IMR-90 (cell line): Measurements from ENCODE around the gene DNAH8. TPM values are rescaled to one million over a fixed set of nuclear protein-coding genes. Genes with fewer than 3 reads are reported as not detected.

Experiments
- ATAC-seq: fragments of 200-7000 bp; cut with Tn5 transposase; 2 replicates; pipeline ENCODE4 v1.9.1; 2020; ENCODE audit warnings: low read depth, mild to moderate bottlenecking, moderate library complexity
- BruUV-seq: library from RNA; stranded (reverse); fragments of 400-500 nt; replicated peaks from 2 replicates; lab custom pipeline; 2021; lab: Mats Ljungman, UMichigan
- CTCF ChIA-PET: fragments of 300-600 bp; formaldehyde crosslinking; extraction: SDS; loops from one replicate; lab custom pipeline; 2021; ENCODE audit warnings: antibody characterized with exemption; lab: Yijun Ruan, JAX
- POLR2A ChIA-PET: fragments of 300-600 bp; sonication (Branson Sonifier 250); formaldehyde crosslinking; loops from one replicate; lab custom pipeline; 2022; ENCODE audit warnings: antibody characterized with exemption; ENCODE audit not compliant: unreplicated experiment; lab: Charles Lee
- DNase-seq: peaks from one replicate; pipeline ENCODE4 v3.0.0; 2013
- H2AFZ ChIP-seq: replicated peaks from 2 replicates; pipeline ENCODE3; 2013; ENCODE audit warnings: low read length, mild to moderate bottlenecking; ENCODE audit not compliant: poor library complexity
- H2AK5ac ChIP-seq: 2 replicates; pipeline ENCODE4 v1.6.1; 2013; ENCODE audit warnings: low read depth, low read length, inconsistent platforms
- H2AK9ac ChIP-seq: replicated peaks from 2 replicates; pipeline ENCODE3; 2013; ENCODE audit warnings: mild to moderate bottlenecking, low read depth, low read length, moderate library complexity; ENCODE audit not compliant: poor library complexity
- H2BK120ac ChIP-seq: 2 replicates; pipeline ENCODE4 v1.6.1; 2013; ENCODE audit warnings: low read depth, low read length, inconsistent platforms
- H2BK15ac ChIP-seq: 3 replicates; pipeline ENCODE4 v1.6.1; 2013; ENCODE audit warnings: low read depth, low read length, inconsistent platforms
- H2BK20ac ChIP-seq: 2 replicates; pipeline ENCODE4 v1.6.1; 2013; ENCODE audit warnings: low read depth, mild to moderate bottlenecking, inconsistent platforms, low read length, moderate library complexity
- H2BK5ac ChIP-seq: 2 replicates; pipeline ENCODE4 v1.6.1; 2013; ENCODE audit warnings: mild to moderate bottlenecking, low read depth, low read length, inconsistent platforms; ENCODE audit not compliant: poor library complexity, severe bottlenecking
- H3K14ac ChIP-seq: replicated peaks from 2 replicates; pipeline ENCODE4 v1.6.1; 2013; ENCODE audit warnings: low read depth, low read length, inconsistent platforms
- H3K18ac ChIP-seq: 2 replicates; pipeline ENCODE4 v1.6.1; 2013; ENCODE audit warnings: low read depth, low read length, control low read depth
- H3K23ac ChIP-seq: 2 replicates; pipeline ENCODE4 v1.6.1; 2013; ENCODE audit warnings: low read depth, low read length, inconsistent platforms
- H3K27ac ChIP-seq: 2 replicates; pipeline ENCODE4 v1.5.1; 2013; ENCODE audit warnings: mild to moderate bottlenecking, control low read depth, low read length; ENCODE audit not compliant: insufficient read depth
- H3K27me3 ChIP-seq: 2 replicates; pipeline ENCODE4 v1.6.1; 2013; ENCODE audit warnings: low read length; ENCODE audit not compliant: control insufficient read depth, insufficient read depth
- H3K36me3 ChIP-seq: 2 replicates; pipeline ENCODE4 v1.6.1; 2013; ENCODE audit warnings: low read length, mixed read lengths; ENCODE audit not compliant: control insufficient read depth, insufficient read depth
- H3K4ac ChIP-seq: 2 replicates; pipeline ENCODE4 v1.6.1; 2013; ENCODE audit warnings: low read depth, low read length, inconsistent platforms
- H3K4me1 ChIP-seq: 2 replicates; pipeline ENCODE4 v1.6.1; 2013; ENCODE audit warnings: low read length, mixed read lengths; ENCODE audit not compliant: control insufficient read depth, insufficient read depth
- H3K4me2 ChIP-seq: 2 replicates; pipeline ENCODE4 v1.6.1; 2013; ENCODE audit warnings: low read depth, mild to moderate bottlenecking, control low read depth, low read length, moderate library complexity
- H3K4me3 ChIP-seq: 2 replicates; pipeline ENCODE4 v1.5.1; 2013; ENCODE audit warnings: low read depth, mild to moderate bottlenecking, control low read depth, low read length, moderate library complexity; ENCODE audit not compliant: insufficient read depth
- H3K56ac ChIP-seq: 2 replicates; pipeline ENCODE4 v1.6.1; 2013; ENCODE audit warnings: low read length, inconsistent platforms; ENCODE audit not compliant: insufficient read depth; ENCODE audit errors: extremely low read depth
- H3K79me1 ChIP-seq, 2 experiments: 2 replicates each; pipeline ENCODE4 v1.6.1; 2013; ENCODE audit warnings: low read length in 2 of 2, inconsistent platforms in 1 of 2, low read depth in 1 of 2
- H3K9ac ChIP-seq: 2 replicates; pipeline ENCODE4 v1.6.1; 2013; ENCODE audit warnings: low read depth, low read length, control low read depth
- H3K9me1 ChIP-seq: 2 replicates; pipeline ENCODE4 v1.6.1; 2013; ENCODE audit warnings: low read length, inconsistent platforms; ENCODE audit not compliant: insufficient read depth
- H3K9me3 ChIP-seq: 2 replicates; pipeline ENCODE4 v1.6.1; 2013; ENCODE audit warnings: low read length; ENCODE audit not compliant: control insufficient read depth, insufficient read depth
- H4K20me1 ChIP-seq: 2 replicates; pipeline ENCODE4 v1.6.1; 2013; ENCODE audit warnings: low read length, inconsistent platforms; ENCODE audit not compliant: insufficient read depth
- H4K5ac ChIP-seq: 2 replicates; pipeline ENCODE4 v1.6.1; 2013; ENCODE audit warnings: mild to moderate bottlenecking, low read depth, low read length, control low read depth
- H4K8ac ChIP-seq, 2 experiments: 2 replicates each; pipeline ENCODE4 v1.6.1; 2013; ENCODE audit warnings: low read depth in 2 of 2, low read length in 2 of 2, control low read depth in 1 of 2, inconsistent platforms in 1 of 2
- H4K91ac ChIP-seq: 2 replicates; pipeline ENCODE4 v1.6.1; 2013; ENCODE audit warnings: low read depth, low read length, inconsistent platforms; ENCODE audit not compliant: insufficient read depth
- BHLHE40 ChIP-seq: fragments of 150-350 bp; IDR thresholded peaks from 2 replicates; pipeline ENCODE4 v1.6.1; 2016; ENCODE audit warnings: mild to moderate bottlenecking, low read depth, low read length
- CEBPB ChIP-seq: IDR thresholded peaks from 2 replicates; pipeline ENCODE4 v1.6.1; 2012; ENCODE audit warnings: low read depth, low read length, improper control_type of control experiment
- CHD1 ChIP-seq: IDR thresholded peaks from 2 replicates; pipeline ENCODE4 v1.6.1; 2012; ENCODE audit warnings: low read depth, low read length, improper control_type of control experiment
- FOS ChIP-seq: fragments of 150-350 bp; IDR thresholded peaks from 2 replicates; pipeline ENCODE4 v1.6.1; 2016; ENCODE audit warnings: low read depth, low read length
- MAFK ChIP-seq: IDR thresholded peaks from 2 replicates; pipeline ENCODE4 v1.6.1; 2012; ENCODE audit warnings: low read depth, low read length, improper control_type of control experiment
- MAZ ChIP-seq: IDR thresholded peaks from 2 replicates; pipeline ENCODE4 v1.6.1; 2012; ENCODE audit warnings: low read depth, mild to moderate bottlenecking, low read length, improper control_type of control experiment, moderate library complexity, borderline replicate concordance
- MXI1 ChIP-seq: IDR thresholded peaks from 2 replicates; pipeline ENCODE4 v1.6.1; 2012; ENCODE audit warnings: low read depth, mild to moderate bottlenecking, low read length, moderate library complexity, borderline replicate concordance
- NFE2L2 ChIP-seq: fragments of 150-350 bp; IDR thresholded peaks from 2 replicates; pipeline ENCODE4 v1.6.1; 2016; ENCODE audit warnings: low read depth, mild to moderate bottlenecking, low read length
- POLR2A ChIP-seq: IDR thresholded peaks from 2 replicates; pipeline ENCODE4 v1.6.1; 2012; ENCODE audit warnings: mild to moderate bottlenecking, low read depth, low read length
- RAD21 ChIP-seq: IDR thresholded peaks from 2 replicates; pipeline ENCODE4 v1.6.1; 2012; ENCODE audit warnings: low read length, improper control_type of control experiment
- RCOR1 ChIP-seq: IDR thresholded peaks from 2 replicates; pipeline ENCODE4 v1.6.1; 2012; ENCODE audit warnings: mild to moderate bottlenecking, low read length, improper control_type of control experiment; ENCODE audit not compliant: insufficient replicate concordance
- RFX5 ChIP-seq: IDR thresholded peaks from 2 replicates; pipeline ENCODE4 v1.8.0; 2012; ENCODE audit warnings: low read depth, mild to moderate bottlenecking, low read length, moderate library complexity
- SMC3 ChIP-seq: fragments of 150-350 bp; IDR thresholded peaks from 2 replicates; pipeline ENCODE4 v1.6.1; 2016; ENCODE audit warnings: low read depth, mild to moderate bottlenecking, antibody characterized with exemption, low read length, moderate library complexity
- WGBS, 2 experiments: methylation state at CpG; one replicate each; pipeline versions ENCODE4 v1.1.5 to v1.1.7; 2013; ENCODE audit warnings: missing lambda C conversion rate in 2 of 2; ENCODE audit not compliant: insufficient read length in 1 of 2; ENCODE audit errors: extremely low coverage in 2 of 2; 5-methylcytosine and 5-hydroxymethylcytosine counted together
- dilution Hi-C: fragments of 300-500 bp; cut with HindIII; formaldehyde crosslinking; loops from one replicate; pipeline ENCODE4 v1.14.3; 2018; ENCODE audit warnings: low sequenced_read_pairs; ENCODE audit not compliant: unreplicated experiment
- in situ Hi-C: fragments of 300-500 bp; cut with MboI; formaldehyde crosslinking; loops from 3 replicates; pipeline ENCODE4 v1.14.3; 2019; ENCODE audit warnings: low sequenced_read_pairs, inconsistent platforms, mixed read lengths
- intact Hi-C: fragments of 100-400 bp; cut with micrococcal nuclease; formaldehyde crosslinking; loops from 2 replicates; pipeline ENCODE4 v1.10.0; 2022
- polyA plus RNA-seq, 3 experiments: library from polyadenylated mRNA; depleted of rRNA; stranded (reverse); fragments of >200 nt; gene quantifications; 2 replicates each; pipeline ENCODE4 v1.2.3, GENCODE V29; 2012; ENCODE audit warnings: low replicate concordance in 1 of 3
- total RNA-seq: library from RNA; depleted of rRNA; stranded (reverse); fragments of >200 nt; gene quantifications from 2 replicates; pipeline ENCODE4 v1.2.3, GENCODE V29; 2012
- TF ChIP-seq, protein P1 (sequence below): fragments of 150-350 bp; IDR thresholded peaks from 2 replicates; pipeline ENCODE4 v1.6.1; 2017; ENCODE audit warnings: mild to moderate bottlenecking, antibody characterized with exemption, low read length, low read depth
- TF ChIP-seq, protein P2 (sequence below): fragments of 150-350 bp; IDR thresholded peaks from 2 replicates; pipeline ENCODE4 v1.6.1; 2016; ENCODE audit warnings: low read depth, mild to moderate bottlenecking, low read length, moderate library complexity, borderline replicate concordance
- TF ChIP-seq, protein P3 (sequence below): conservative IDR thresholded peaks from 2 replicates; pipeline ENCODE4 v1.5.1; 2012; ENCODE audit warnings: mild to moderate bottlenecking, low read depth, low read length, improper control_type of control experiment

DNAH8 gene
- total and polyA plus RNA-seq, 2 of the 4 experiments (the other 2 are of a cell fraction) = not detected

DNA sequence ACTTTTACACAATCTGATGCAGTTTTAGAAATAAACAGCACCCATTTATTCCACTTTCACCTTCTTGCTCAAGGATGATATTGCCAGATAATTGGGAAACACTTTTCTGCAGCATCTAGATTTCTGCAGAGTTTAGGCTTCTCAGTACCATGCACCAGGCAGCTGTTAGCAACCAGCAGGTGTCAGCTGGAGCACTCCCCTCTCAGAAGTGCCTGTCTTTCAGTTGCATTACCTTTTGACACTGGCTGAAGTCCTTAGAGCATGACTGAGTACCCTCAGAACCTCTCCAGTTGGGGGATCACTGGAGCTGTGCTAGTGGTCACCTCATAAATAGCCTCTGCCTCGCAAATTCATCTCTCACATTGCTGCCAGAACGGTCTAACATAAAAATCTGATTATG lies 91.2 kb downstream of the DNAH8 start:
- Histone ChIP-seq H3K9me1 (no peaks in the 10 kb centered on the region), H3K4ac (no peak overlapping the region), H3K9ac (no peak overlapping the region), H4K5ac (no peak overlapping the region), H4K8ac (no peak overlapping the region), H3K4me2 (no peak overlapping the region), H3K18ac (no peak overlapping the region), H3K79me1 (no peaks in the 10 kb centered on the region), H3K36me3 (no peaks in the 10 kb centered on the region), H2BK15ac (no peak overlapping the region), H4K91ac (no peak overlapping the region), H2AK9ac (no peak overlapping the region), H3K27ac (no peak overlapping the region), H2AK5ac (no peak overlapping the region), H2BK5ac (no peak overlapping the region), H3K14ac (no peak overlapping the region), H3K27me3 (peaks cover 3% of the 10 kb centered on the region; the same call in 1 of the 2 replicates), H3K56ac (no peak overlapping the region), H2BK20ac (no peak overlapping the region), H3K9me3 (no peaks in the 10 kb centered on the region), H3K4me3 (no peak overlapping the region), H3K4me1 (no peaks in the 10 kb centered on the region), H2BK120ac (no peak overlapping the region), H4K20me1 (no peaks in the 10 kb centered on the region), H2AFZ (peak overlapping the region; percentile 7), H3K23ac (no peak overlapping the region)
- BruUV-seq = no TSS peak
- DNase-seq (no peak), ATAC-seq (no peak)
- TF ChIP-seq SMC3 (no peak), CHD1 (no peak), FOS (no peak), CEBPB (no peak), MAFK (no peak), RCOR1 (no peak), RFX5 (no peak), NFE2L2 (no peak), MXI1 (no peak), POLR2A (no peak), BHLHE40 (no peak), RAD21 (no peak), MAZ (no peak)
- TF ChIP-seq, protein P1, sequence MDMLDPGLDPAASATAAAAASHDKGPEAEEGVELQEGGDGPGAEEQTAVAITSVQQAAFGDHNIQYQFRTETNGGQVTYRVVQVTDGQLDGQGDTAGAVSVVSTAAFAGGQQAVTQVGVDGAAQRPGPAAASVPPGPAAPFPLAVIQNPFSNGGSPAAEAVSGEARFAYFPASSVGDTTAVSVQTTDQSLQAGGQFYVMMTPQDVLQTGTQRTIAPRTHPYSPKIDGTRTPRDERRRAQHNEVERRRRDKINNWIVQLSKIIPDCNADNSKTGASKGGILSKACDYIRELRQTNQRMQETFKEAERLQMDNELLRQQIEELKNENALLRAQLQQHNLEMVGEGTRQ = no peak
- TF ChIP-seq, protein P2, sequence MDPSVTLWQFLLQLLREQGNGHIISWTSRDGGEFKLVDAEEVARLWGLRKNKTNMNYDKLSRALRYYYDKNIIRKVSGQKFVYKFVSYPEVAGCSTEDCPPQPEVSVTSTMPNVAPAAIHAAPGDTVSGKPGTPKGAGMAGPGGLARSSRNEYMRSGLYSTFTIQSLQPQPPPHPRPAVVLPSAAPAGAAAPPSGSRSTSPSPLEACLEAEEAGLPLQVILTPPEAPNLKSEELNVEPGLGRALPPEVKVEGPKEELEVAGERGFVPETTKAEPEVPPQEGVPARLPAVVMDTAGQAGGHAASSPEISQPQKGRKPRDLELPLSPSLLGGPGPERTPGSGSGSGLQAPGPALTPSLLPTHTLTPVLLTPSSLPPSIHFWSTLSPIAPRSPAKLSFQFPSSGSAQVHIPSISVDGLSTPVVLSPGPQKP = no peak
- TF ChIP-seq, protein P3, sequence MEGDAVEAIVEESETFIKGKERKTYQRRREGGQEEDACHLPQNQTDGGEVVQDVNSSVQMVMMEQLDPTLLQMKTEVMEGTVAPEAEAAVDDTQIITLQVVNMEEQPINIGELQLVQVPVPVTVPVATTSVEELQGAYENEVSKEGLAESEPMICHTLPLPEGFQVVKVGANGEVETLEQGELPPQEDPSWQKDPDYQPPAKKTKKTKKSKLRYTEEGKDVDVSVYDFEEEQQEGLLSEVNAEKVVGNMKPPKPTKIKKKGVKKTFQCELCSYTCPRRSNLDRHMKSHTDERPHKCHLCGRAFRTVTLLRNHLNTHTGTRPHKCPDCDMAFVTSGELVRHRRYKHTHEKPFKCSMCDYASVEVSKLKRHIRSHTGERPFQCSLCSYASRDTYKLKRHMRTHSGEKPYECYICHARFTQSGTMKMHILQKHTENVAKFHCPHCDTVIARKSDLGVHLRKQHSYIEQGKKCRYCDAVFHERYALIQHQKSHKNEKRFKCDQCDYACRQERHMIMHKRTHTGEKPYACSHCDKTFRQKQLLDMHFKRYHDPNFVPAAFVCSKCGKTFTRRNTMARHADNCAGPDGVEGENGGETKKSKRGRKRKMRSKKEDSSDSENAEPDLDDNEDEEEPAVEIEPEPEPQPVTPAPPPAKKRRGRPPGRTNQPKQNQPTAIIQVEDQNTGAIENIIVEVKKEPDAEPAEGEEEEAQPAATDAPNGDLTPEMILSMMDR = no peak
- in situ Hi-C loops (no loop called here), dilution Hi-C loops (no loop called here), intact Hi-C loops (no loop called here)
- WGBS, 2 experiments = no CpG with 5 or more reads among the region's 2 CpGs
- CTCF ChIA-PET = no interaction called here
- POLR2A ChIA-PET = no interaction called here
